Mucosa of descending colon (tissue), 3 donors: ENCODE data around the gene TAS2R16. TPM values are rescaled to one million over a fixed set of nuclear protein-coding genes. Genes with fewer than 3 reads are reported as not detected.

Experiments
- ATAC-seq: fragments of 200-7000 bp; cut with Tn5 transposase; one replicate; pipeline ENCODE4 v1.9.1; 2020; ENCODE audit warnings: mild to moderate bottlenecking, moderate library complexity
- DNase-seq, 3 donors: peaks; one replicate each; pipeline ENCODE4 v3.0.0-alpha.2; 2020
- H3K36me3 ChIP-seq: fragments of 200-600 bp; one replicate; pipeline ENCODE4 v1.8.0; 2021; ENCODE audit warnings: low read depth, mild to moderate bottlenecking
- H3K4me1 ChIP-seq: fragments of 200-600 bp; one replicate; pipeline ENCODE4 v1.8.0; 2021; ENCODE audit warnings: low read depth, mild to moderate bottlenecking
- H3K4me3 ChIP-seq: fragments of 200-600 bp; one replicate; pipeline ENCODE4 v1.8.0; 2021; ENCODE audit warnings: mild to moderate bottlenecking
- H3K9me3 ChIP-seq: fragments of 200-600 bp; one replicate; pipeline ENCODE4 v1.8.0; 2021; ENCODE audit warnings: mild to moderate bottlenecking
- CTCF ChIP-seq: fragments of 200-600 bp; IDR thresholded peaks from one replicate; pipeline ENCODE4 v1.8.0; 2022; ENCODE audit warnings: antibody characterized with exemption, mild to moderate bottlenecking
- intact Hi-C, 2 donors: fragments of 100-400 bp; cut with DNase I in 1 of 2; cut with micrococcal nuclease in 1 of 2; formaldehyde crosslinking; loops; one replicate each; pipeline versions ENCODE4 v1.11.0 to v1.11.1; 2022; cut with DNase I, micrococcal nuclease
- long read RNA-seq, 2 donors: library from polyadenylated mRNA; unstranded; transcript quantifications; one replicate each; pipeline ENCODE4 v2.0.0, GENCODE V29; 2019 to 2021
- total RNA-seq, 3 donors: library from RNA; stranded (reverse); fragmentation: NEBNext Ultra II Directional in 2 of 3; extraction: Animal tissue kit (Norgen Biotek cat#: 25700) in 2 of 3; gene quantifications; one replicate each; pipeline versions ENCODE4 v1.2.1 to v1.2.4, GENCODE V29; 2021 to 2023
- donor health status: DM: no; HTN: no; CAD: no; lungs with moderate emphysema.
- donor health status: DM: no; HTN: no; CAD: no.
- donor health status: DM: no; HTN: yes; CAD: no.

The TAS2R16 gene
- not detected for total RNA-seq
- long read RNA-seq, donor 1, result 0 reads
- long read RNA-seq, donor 2, result 0 reads

GRCh38 chr7:122995600-122995999 is at the start of gene TAS2R16:
Gene TAS2R16 (minus strand): TSS chr7:122995700. CDS start chr7:122995634, 66 bp downstream.
- H3K36me3 ChIP-seq, result no peaks in the 10 kb centered on the region
- no peaks in the 10 kb centered on the region for H3K9me3 ChIP-seq
- no peaks in the 10 kb centered on the region for H3K4me1 ChIP-seq
- ATAC-seq, result no peak
- DNase-seq, result no peak
- intact Hi-C loops, result no loop called here
- no peak for TF ChIP-seq CTCF
- H3K4me3 ChIP-seq, result no peak within 1 kb of the TSS

GRCh38 chr7:123043642-123044041 is 48.1 kb upstream of the TAS2R16 start:
- Histone ChIP-seq H3K9me3 (peaks cover 3% of the 10 kb centered on the region), H3K4me3 (no peak overlapping the region), H3K36me3 (no peaks in the 10 kb centered on the region), H3K4me1 (no peaks in the 10 kb centered on the region)
- intact Hi-C loops, result no loop called here
- no peak for TF ChIP-seq CTCF
- ATAC-seq (no peak), DNase-seq (no peak)

- H3K36me3 ChIP-seq, result no peaks in the 10 kb centered on the region
- no peak for TF ChIP-seq CTCF
Measured at GRCh38 chr7:123041101-123041500, 45.6 kb upstream of the TAS2R16 start.

GRCh38 chr7:123039269-123039668 is 43.8 kb upstream of the TAS2R16 start:
- intact Hi-C loops, result no loop called here
- no peak overlapping the region for H3K4me3 ChIP-seq
- no peak for DNase-seq

More at GRCh38 chr7:123041101-123041500, 45.6 kb upstream of the TAS2R16 start:
- DNase-seq (no peak), ATAC-seq (no peak)
- no peak overlapping the region for H3K4me3 ChIP-seq
- no peaks in the 10 kb centered on the region for H3K4me1 ChIP-seq
- no peaks in the 10 kb centered on the region for H3K9me3 ChIP-seq
- intact Hi-C loops, result no loop called here

GRCh38 chr7:123034106-123034505 is 38.6 kb upstream of the TAS2R16 start:
- Histone ChIP-seq H3K4me3 (no peak overlapping the region), H3K36me3 (no peaks in the 10 kb centered on the region), H3K9me3 (no peaks in the 10 kb centered on the region), H3K4me1 (no peaks in the 10 kb centered on the region)
- no peak for TF ChIP-seq CTCF
- no peak for DNase-seq
- intact Hi-C loops, result no loop called here
- no peak for ATAC-seq

More at GRCh38 chr7:123039269-123039668, 43.8 kb upstream of the TAS2R16 start:
- H3K9me3 ChIP-seq, result no peaks in the 10 kb centered on the region
- no peaks in the 10 kb centered on the region for H3K36me3 ChIP-seq
- no peak for ATAC-seq
- no peak for TF ChIP-seq CTCF
- H3K4me1 ChIP-seq, result no peaks in the 10 kb centered on the region

- ATAC-seq (no peak), DNase-seq (no peak)
- H3K4me3 ChIP-seq, result no peak overlapping the region
- TF ChIP-seq CTCF, result no peak
- H3K9me3 ChIP-seq, result no peaks in the 10 kb centered on the region
- intact Hi-C loops, result no loop called here
- H3K4me1 ChIP-seq, result no peaks in the 10 kb centered on the region
- no peaks in the 10 kb centered on the region for H3K36me3 ChIP-seq
Measured at GRCh38 chr7:123030631-123031030, 35.1 kb upstream of the TAS2R16 start.
